ENCODE results near the gene PRR22.

Gene PRR22

GRCh38 chr19:5814123-5814851, 29.7 kb upstream of the PRR22 start:
- DNase-seq (ENCODE audit: low spot score) = no peak

- DNase-seq (ENCODE audit: low spot score) = no peak
Measured at GRCh38 chr19:5811117-5811516, 26.6 kb upstream of the PRR22 start.

GRCh38 chr19:5809469-5809868, 24.9 kb upstream of the PRR22 start:
- no peak for DNase-seq (ENCODE audit: low spot score)

GRCh38 chr19:5809053-5809452, 24.5 kb upstream of the PRR22 start:
- no peak for DNase-seq (ENCODE audit: low spot score)

- DNase-seq (ENCODE audit: low spot score) = no peak
Measured at GRCh38 chr19:5808120-5808816, 23.7 kb upstream of the PRR22 start.

GRCh38 chr19:5806905-5807304, 22.4 kb upstream of the PRR22 start:
- no peak for DNase-seq (ENCODE audit: low spot score)

- DNase-seq (ENCODE audit: low spot score) = no peak
Measured at GRCh38 chr19:5806133-5806489, 21.6 kb upstream of the PRR22 start.

- DNase-seq (ENCODE audit: low spot score) = peak; percentile 49
Measured at GRCh38 chr19:5805462-5806132, 21.1 kb upstream of the PRR22 start.

GRCh38 chr19:5804516-5805461, 20.2 kb upstream of the PRR22 start, which contains the start of gene NRTN:
Gene NRTN, plus strand, starts transcription at chr19:5805067. Its CDS starts 19,099 bp downstream, at chr19:5824166.
- peak; percentile 51 for DNase-seq (ENCODE audit: low spot score)

- DNase-seq (ENCODE audit: low spot score) = peak; percentile 89
Measured at GRCh38 chr19:5803752-5804515, 19.4 kb upstream of the PRR22 start.

GRCh38 chr19:5803441-5803751, 18.9 kb upstream of the PRR22 start:
- DNase-seq (ENCODE audit: low spot score) = no peak

GRCh38 chr19:5801796-5802619, 17.5 kb upstream of the PRR22 start:
- DNase-seq (ENCODE audit: low spot score) = no peak

GRCh38 chr19:5800361-5801270, 16.1 kb upstream of the PRR22 start:
- DNase-seq (ENCODE audit: low spot score) = no peak

GRCh38 chr19:5799247-5800241, 15.0 kb upstream of the PRR22 start:
- DNase-seq (ENCODE audit: low spot score) = no peak

GRCh38 chr19:5798244-5798643, 13.7 kb upstream of the PRR22 start:
- no peak for DNase-seq (ENCODE audit: low spot score)

- DNase-seq (ENCODE audit: low spot score) = no peak
Measured at GRCh38 chr19:5795382-5795919, 10.9 kb upstream of the PRR22 start.

GRCh38 chr19:5793188-5793587, 8.6 kb upstream of the PRR22 start:
- no peak for DNase-seq (ENCODE audit: low spot score)

- DNase-seq (ENCODE audit: low spot score) = no peak
Measured at GRCh38 chr19:5792224-5792623, 7.7 kb upstream of the PRR22 start.

All from CD4-positive, alpha-beta T cell treated with Interleukin-6 at 100 ng/mL for 8 hours (primary cell).